Ecto neural progenitor cell (in vitro differentiated cells): ENCODE data around the gene BMF.
A peak's percentile ranks its signal among the peaks of the same experiment; 100 is the strongest.
"Not testable (repeated sequence)": the region's sequence is repeated elsewhere in the genome, so short reads cannot be mapped to it uniquely, and the experiment has no call there.

ENCODE experiments used
- DNase-seq: peaks from one replicate; pipeline ENCODE4 v3.0.0-alpha.2; 2018; ENCODE audit warnings: low spot score

The BMF gene, protein sequence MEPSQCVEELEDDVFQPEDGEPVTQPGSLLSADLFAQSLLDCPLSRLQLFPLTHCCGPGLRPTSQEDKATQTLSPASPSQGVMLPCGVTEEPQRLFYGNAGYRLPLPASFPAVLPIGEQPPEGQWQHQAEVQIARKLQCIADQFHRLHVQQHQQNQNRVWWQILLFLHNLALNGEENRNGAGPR

DNA sequence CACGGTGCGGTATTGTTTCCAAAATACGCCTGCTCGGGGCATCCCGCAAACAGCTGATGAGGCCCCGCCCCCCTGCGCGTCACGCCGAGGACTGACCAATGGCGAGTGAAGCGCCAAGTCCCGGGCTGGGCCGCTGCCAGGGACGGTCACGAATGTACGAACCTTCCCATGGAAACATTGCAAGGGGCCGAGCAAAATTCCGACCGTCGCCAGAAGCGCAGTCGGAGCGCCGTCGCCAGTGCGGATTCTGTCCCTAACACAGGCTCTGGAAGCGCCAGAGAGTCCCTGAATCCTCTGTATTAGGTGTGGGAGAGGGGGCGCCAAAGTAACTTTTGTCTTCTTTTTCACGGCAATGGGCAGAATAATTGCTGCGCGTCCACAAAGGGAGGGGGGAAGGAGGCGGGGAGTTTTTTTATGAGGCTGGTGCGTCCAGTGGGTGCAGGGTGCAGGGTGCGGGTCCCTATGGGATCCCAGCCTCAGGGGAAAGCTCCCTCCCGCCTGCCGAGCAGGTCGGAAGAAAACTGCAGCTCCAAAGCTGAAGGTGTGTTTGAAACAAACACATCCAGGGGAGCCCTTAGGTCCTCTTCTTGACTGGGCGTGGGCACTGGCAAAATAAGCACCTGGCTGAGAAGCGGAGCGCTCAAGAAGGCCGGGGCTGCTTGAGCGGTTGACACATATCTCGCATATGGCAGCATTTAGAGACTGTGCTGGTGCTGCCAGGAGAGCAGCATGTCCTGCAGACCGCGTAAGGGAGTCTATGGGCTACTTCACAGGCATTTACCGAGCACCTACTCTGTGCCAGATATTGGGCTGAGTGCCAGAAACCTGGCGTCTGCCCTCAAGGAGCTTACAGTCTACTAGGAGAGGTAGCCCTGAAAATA lies at the start of gene BMF:
TSS of gene BMF (minus strand) at position 25 of the 881 bp plus-strand sequence. CDS start 2,793 bp downstream, outside the sequence.
- peak; percentile 100 for DNase-seq

DNA sequence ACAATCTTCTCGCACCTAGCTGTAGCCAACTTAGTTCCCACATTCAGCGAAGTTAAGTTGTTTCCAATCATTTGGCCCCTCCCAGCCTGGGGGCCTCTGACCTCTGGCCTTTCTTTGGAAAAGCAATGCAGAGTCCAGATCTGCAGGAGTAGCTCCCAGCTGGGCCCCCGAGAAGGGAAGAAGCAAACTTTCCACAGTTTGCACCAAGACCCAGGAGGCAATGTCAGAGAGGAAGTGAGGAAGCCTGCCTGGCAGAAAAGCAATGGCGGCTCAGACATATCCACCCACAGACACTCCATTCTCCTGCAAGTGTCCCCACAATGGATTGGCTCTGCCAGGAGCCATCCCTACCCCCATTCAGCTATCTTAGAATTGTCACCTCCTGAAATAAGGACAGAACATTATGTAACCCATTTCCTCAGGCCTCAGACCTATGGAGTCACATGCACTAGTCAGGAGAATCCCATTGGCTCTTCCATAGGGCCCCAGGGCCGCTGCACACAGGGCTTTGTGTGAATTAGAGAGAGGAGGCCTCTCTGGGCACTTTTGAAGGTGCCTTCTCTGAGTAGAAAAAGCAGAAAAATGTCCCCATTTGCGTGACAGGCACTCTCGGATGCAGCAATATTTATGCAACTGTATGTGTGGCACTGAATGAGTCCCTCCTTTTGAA lies 49.2 kb upstream of the BMF start:
- no peak for DNase-seq

DNA sequence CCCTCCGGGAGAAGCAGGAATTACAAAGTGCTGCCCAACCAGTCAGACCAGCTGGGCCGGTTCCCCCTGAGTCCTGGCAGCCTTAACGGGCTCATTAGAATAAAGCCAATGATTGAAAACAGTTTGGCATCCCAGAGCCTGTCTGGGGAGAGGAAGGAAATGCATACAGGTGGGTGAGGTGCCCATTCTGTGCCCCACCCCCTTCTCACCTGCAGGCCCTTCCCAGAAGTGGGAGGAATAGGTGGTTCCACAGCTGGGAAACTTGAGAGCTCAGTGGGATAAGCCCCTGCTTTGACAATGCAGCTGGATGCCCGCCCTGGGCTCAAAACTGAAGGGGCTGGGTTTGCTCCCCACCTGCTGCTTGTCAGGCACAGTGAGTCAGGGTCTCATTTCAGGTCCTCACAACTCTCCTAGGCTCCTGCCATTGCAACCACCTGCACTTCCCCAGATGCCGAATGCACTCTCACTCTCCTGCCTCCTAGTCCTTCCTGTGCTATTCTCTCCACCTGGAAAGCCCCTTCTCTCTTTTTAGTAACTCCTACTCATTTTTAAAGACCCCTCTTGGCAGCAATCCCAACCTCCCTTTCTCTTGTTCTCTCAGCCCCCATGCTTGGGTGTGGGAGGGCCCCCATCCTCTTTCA lies 46.7 kb upstream of the BMF start:
- no peak for DNase-seq

DNA sequence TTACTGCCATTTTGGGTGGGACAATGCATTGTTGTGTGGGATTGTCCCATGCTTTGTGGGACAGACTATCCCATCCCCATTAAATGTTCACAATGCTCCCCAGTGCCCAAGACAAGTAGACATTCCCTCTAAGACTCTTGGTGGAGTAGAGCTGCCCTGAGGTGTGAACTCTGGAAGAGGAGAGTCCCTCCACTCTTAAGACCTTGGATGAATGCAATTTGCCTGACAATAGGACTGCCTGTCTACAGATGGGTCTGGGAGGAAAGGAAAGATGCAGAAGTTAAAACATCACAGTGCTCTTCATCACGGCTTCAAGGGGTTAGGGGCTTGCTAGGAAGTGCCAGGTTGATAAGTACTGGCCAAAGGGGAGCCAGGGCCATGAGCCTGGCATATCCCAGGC lies 46.1 kb upstream of the BMF start:
- DNase-seq, result not testable (repeated sequence)

DNA sequence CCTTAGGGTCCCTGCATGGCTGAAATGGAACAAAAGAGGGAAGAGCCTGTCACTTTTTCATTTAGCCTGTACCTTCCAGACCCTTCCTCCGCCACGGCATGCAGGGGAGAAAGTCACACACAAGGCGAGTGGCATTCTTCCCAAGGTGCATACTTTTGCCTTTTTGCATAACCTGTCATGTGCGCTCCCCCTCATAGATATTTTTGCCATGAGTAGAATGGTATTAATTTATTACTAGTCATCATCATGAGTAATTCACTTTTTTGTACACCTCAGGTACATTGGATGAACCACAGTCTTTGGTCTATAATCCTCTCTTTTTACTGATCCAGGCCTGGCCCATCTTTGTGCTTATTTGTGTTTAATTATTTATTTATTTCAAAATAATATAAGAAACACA lies 43.3 kb upstream of the BMF start:
- no peak for DNase-seq

DNA sequence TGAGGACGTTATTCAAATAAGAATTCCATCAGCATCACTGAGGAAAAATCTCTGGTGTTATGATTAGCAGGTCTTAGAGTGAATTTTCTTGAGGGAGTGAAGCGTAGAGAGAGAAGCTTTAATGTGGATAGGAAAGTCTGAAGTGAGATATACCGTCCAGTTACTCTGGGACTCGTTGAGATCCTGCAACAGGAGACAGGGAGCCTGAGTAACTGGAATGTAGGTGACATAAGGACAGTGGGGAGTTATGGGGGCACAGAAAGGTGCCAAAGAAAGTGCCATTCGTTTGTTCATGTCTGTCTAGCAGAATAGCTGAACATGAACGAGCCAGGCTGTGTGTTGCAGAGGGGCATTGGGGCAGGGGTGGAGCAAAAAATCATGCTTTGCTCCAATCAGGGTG lies 42.8 kb upstream of the BMF start:
- no peak for DNase-seq

DNA sequence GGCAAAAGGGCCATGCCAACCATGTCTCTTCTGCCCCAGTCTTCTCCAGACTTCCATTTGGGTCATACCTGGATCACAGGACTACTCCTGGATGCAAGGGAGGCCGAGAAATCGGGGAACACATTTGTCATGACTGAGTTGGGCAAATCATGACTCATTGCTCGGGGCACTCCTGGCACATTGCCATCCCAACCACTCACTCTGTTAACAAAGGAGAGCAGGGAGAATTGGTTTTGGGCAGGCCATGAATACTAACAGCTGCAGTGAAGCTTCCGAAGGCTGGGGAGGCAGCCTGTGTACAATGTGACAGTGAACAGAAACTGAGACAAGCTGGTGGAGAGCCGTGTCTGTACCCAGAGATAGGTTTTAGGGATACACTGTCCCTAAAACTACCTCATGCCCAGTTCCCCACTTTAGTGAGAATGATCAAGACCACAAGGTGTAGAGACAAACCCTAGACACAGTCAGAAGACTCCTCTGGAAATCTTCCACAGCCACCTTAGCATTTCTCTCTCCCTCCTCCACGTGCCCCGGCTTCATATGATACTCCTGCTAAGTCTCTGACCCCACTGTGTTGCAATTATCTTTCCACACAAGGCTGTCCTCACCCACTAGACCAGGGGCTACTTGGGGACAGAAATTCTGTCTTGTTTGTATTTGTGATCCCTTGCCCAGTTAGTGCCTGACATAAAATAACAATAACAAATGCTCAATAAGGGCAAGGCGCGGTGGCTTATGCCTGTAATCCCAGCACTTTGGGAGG lies 41.7 kb upstream of the BMF start:
- no peak for DNase-seq

DNA sequence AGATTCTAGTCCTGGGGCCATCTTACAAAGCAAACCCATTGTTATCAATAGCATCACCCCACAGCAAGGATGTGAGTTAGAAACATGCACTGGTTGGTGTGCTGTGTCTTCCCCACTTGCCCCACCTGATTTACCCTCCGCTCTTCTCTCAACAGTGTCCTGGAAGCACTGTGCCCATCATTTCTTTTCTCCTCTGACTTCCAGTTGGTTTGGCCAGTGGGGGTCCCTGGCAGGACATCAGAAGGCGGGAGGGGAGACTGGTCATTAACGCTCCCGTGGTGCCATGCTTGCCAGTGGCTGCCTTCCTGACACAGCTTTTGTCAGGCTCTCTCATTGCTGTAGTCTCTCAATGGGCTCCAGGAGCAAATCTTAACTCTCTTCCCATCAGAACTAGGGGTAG lies 40.7 kb upstream of the BMF start:
- no peak for DNase-seq

DNA sequence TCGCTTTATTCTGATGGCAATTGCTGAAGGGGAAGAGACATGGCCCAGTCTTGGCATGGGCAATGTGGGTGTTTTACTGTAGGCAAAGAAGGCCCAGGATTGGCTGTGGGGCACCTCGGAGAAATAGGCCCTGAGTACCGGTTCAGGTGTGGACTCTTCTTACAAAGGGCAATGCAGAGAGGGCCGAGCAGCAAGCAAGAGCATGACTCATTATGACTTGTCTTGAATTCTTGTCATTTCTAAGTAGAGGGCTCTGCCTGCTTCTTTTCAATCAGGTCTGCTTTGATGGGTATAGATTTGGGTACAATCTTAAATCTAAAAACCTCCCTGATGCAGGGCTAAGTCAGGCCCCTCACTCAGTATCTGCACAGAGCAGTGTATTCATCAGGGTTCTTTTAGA lies 37.4 kb upstream of the BMF start:
- DNase-seq, result peak; percentile 13

DNA sequence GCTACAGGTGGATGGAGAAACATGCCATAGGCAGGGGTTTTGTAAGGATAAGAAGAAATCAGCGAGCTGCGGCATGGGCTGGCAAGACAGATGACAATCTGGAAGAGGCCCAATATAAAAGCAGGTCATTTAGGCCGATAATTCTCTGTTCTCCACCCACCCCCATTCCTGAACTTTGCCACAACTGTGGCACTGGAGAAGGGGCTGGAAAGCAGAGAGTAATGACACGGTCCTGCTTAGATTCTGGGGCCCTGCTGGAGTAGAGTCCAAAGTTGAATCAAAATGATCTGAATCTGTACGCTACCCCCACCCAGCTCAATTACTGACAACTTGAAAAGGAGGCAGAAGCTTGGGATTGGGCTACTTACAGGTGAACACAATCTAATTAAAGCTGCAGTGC lies 33.7 kb upstream of the BMF start:
- DNase-seq, result no peak

DNA sequence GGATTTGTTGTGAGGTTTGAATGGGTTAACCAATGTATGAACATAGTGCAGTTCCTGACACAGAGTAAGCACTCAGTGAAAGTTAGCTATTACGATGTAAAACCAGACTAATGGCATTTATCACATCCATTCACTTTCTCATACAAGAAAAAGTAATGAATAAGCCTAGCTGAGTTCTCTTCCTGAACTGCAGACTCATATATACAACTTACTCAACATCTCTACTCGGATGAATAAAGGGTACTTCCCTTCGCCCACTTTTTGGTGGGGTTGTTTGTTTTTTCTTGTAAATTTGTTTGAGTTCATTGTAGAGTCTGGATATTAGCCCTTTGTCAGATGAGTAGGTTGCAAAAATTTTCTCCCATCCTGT lies 29.5 kb upstream of the BMF start:
- not testable (repeated sequence) for DNase-seq

DNA sequence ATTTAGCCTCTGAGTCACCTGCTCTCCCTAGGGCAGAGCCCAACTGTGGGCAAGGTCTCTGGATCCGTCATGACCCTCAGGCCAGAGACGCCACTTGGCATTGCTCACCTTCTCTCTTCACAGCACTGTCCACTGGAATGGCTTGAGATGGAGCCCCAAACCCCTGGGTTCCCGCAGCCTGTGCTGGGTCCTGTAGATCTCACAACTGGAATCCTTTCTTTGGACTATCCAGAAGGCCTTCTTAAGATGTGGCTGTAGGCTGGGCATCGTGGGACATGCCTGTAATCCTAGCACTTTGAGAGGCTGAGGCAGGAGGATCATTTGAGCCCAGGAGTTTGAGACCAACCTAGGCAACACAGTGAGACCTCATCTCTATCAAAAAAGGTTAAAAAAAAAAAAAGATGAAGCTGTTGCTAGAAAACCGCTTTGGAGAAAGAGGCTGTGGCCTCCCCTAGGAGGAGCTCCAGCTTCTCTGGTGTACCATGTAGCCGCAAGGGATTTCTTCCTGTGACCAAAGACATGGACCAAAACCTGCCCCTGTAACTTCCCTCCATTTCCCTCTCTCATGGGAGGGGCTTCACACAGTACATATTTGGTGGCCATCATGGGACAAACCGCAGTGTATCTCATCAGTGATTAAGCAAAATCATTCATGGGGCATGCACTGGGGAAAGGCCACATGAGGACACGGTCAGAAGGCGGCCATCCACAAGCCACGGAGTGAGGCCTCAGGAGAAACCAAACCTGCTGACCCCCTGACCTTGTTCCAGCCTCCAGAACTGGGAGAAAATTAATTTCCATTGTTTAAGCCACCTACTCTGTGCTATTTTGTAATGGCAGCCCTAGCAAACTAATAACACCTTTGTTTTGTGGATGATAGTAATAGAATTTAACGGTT lies 28.9 kb upstream of the BMF start:
- no peak for DNase-seq

DNA sequence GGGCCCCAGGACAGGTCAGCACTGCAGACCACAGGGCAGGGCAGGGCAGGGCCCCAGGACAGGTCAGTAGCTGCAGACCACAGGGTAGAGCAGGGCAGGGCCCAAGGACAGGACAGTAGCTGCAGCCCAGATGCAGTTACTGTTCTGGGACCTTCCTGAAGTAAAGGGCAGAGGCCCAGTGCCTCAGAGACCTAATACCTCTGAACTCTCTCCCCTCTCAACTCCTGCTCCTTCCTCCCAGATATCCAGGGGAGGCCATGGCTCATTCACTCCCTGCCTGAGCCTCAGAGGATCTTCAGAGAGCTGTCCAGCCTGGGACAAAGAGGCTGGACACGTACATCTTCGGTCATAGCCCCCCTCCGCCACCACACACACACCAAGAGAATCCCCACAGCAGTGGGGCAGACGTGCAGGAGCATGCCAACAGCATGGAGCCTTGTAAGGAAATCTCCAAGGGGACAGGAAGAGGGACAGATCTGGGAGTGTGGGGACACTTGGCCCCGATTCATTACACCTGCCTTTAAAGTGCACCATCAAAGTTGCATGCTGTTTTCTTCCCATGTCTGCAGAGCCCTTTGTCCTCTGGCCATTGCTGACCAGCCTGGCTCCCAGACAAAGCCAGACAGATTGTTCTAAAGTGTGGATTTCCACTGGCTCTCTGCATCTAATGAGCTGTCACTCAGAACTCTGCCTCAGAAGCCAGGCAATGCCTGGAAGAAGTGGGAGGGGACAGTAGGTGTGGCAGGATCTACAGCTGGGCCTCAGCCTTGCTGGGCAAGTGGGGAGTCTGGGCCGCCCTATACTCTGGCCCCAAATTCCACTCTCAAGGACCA lies 28.0 kb upstream of the BMF start:
- DNase-seq, result no peak

DNA sequence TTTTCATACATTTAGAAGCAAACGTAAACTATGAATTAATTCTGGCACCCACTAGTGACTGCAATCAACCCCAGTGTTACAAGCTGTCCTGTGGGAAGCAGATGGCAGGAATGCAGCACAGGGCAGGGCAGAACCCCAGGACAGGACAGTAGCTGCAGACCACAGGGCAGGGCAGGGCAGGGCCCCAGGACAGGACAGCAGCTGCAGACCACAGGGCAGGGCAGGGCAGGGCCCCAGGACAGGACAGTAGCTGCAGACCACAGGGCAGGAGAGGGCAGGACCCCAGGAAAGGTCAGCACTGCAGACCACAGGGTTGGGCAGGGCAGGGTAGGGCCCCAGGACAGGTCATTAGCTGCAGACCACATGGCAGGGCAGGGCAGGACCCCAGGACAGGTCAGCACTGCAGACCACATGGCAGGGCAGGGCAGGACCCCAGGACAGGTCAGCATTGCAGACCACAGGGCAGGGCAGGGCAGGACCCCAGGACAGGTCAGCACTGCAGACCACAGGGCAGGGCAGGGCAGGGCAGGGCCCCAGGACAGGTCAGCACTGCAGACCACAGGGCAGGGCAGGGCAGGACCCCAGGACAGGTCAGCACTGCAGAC lies 27.3 kb upstream of the BMF start:
- not testable (repeated sequence) for DNase-seq

DNA sequence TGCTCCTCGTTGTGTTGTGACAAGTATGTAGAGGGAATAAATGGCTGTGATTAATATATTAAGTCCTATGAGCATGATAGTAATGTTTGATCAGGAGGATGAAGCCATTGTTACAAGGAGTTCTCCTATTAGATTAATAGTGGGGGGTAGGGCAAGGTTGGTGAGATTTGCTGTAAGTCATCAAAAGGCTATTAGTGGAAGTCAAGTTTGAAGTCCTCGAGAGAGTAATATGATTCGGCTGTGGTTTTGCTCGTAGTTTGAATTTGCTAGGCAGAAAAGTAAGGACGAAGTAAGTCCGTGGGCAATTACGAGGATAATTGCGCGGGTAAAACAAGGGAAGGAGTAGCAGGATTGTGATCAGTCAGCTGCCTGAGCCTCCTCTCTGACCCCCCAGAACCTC lies 26.2 kb upstream of the BMF start:
- no peak for DNase-seq

DNA sequence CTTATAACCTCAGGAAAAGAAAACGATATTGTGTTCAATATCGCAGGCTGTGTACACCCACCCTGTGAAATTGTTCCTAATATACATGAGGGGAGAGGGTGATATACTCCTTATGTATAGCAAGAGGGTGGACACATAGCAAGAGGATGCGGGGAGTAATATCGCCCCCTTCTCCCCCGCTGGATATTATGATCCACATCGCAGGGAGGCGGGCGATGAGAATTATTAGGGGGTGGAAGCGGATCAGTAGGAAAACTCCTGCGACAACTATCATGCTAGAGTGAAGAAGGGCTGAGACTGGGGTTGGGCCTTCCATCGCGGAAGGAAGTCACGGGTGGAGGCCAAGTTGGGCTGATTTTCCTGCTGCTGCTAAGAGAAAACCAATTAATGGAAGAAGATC lies 24.9 kb upstream of the BMF start:
- no peak for DNase-seq

DNA sequence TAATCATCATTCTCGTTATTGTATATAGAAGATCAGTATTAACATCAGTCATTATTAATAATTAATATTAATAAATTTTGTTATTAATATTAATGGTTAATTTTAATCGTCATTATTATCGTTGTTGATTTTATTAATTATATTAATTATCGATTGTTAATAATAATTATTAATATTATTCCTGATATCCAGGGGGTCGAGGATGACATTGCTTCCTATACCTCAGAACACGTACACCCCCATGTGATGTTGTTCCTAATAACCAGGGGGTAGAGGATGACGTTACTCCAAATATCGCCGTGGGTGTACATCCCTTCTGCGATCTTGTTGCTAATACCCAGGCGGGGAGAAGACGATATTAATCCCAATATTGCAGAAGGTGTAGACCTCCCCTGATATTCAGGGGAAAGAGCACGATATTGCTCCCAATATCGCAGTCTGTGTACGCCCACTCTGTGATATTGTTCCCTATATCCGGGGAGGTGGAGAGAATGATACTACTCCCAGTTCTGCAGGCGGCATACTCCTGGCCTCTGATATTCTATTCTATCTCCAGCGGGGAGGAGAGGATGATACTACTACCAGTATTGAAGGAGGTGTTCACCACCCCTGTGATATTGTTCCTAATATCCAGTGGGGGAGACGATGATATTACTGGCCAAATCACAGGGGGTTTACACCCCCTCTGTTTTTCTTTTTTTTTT lies 22.3 kb upstream of the BMF start:
- no peak for DNase-seq

DNA sequence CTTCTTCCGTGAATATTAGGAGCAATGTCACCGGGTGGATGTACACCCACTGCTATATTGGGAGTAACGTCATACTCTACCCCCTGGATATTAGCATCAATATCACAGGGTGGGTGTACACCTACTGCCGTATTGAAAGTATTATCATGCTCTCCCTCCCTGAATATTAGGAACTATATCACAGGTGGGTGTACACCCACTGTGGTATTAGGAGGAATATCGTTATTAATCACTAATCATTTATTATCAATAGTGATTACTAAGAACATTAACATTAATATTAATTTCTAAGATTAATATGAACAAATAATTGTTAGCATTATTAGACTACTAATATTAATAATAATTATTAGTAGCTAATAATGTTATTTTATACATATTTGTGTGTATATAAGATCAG lies 21.4 kb upstream of the BMF start:
- DNase-seq, result no peak
